ENCODE data around the gene IFT25.

- TF ChIP-seq YY1 (tag by site-specific recombination; IDR thresholded peaks at IDR 0.05) (no peak), ZFP3 (tag by site-specific recombination; IDR thresholded peaks at IDR 0.05; ENCODE audit: low read depth) (no peak)
Observed at GRCh38 chr1:53954128-53954527, 8.6 kb upstream of the IFT25 start.

All from HEK293 (cell line).